GM12891 (cell line): ENCODE results near the gene MPP3.
A peak's percentile ranks its signal among the peaks of the same experiment; 100 is the strongest.
"Not testable (repeated sequence)": the region's sequence is repeated elsewhere in the genome, so short reads cannot be mapped to it uniquely, and the experiment has no call there.

Experiments
- DNase-seq: peaks from one replicate; pipeline ENCODE4 v3.0.0; 2011; ENCODE audit warnings: low spot score; ENCODE audit not compliant: insufficient read length
- FAIRE-seq: peaks from 2 replicates; lab custom pipeline; 2011; peaks lifted over from hg19 to GRCh38; lab: Jason Lieb, UNC
- PAX5 ChIP-seq: IDR thresholded peaks from 2 replicates; pipeline ENCODE4 v1.6.1; 2011; ENCODE audit warnings: low read length, moderate library complexity, mild to moderate bottlenecking; ENCODE audit not compliant: insufficient read depth, severe bottlenecking
- POLR2A ChIP-seq: IDR thresholded peaks from 2 replicates; pipeline ENCODE4 v1.6.1; 2011; ENCODE audit warnings: low read depth, low read length, control low read depth
- POLR2AphosphoS5 ChIP-seq: IDR thresholded peaks from 2 replicates; pipeline ENCODE4 v1.6.1; 2011; ENCODE audit warnings: low read depth, low read length, control low read depth
- POU2F2 ChIP-seq: IDR thresholded peaks from 2 replicates; pipeline ENCODE4 v1.6.1; 2011; ENCODE audit warnings: low read depth, mild to moderate bottlenecking, control low read depth, low read length, moderate library complexity
- SPI1 ChIP-seq: IDR thresholded peaks from 2 replicates; pipeline ENCODE4 v1.6.1; 2011; ENCODE audit warnings: low read depth, low read length, control low read depth
- TAF1 ChIP-seq: IDR thresholded peaks from 2 replicates; pipeline ENCODE4 v1.6.1; 2011; ENCODE audit warnings: low read depth, low read length, control low read depth

Gene MPP3

GRCh38 chr17:43877031-43877430 is 44.1 kb upstream of the MPP3 start:
- no peak for FAIRE-seq
- DNase-seq = no peak
- TF ChIP-seq POLR2A = no peak
- no peak for TF ChIP-seq PAX5

- TF ChIP-seq SPI1 (no peak), POLR2A (peak; percentile 17; the same call in 1 of the 2 replicates), TAF1 (no peak)
- DNase-seq (no peak), FAIRE-seq (no peak)
Measured at GRCh38 chr17:43875476-43876147, 42.7 kb upstream of the MPP3 start.

GRCh38 chr17:43874293-43874692 is 41.3 kb upstream of the MPP3 start:
- FAIRE-seq (no peak), DNase-seq (no peak)
- TF ChIP-seq PAX5 (no peak), TAF1 (no peak), SPI1 (no peak), POLR2AphosphoS5 (no peak), POU2F2 (no peak), POLR2A (no peak)

GRCh38 chr17:43873815-43874214 is 40.9 kb upstream of the MPP3 start:
- TF ChIP-seq PAX5 = no peak
- no peak for TF ChIP-seq POU2F2
- FAIRE-seq = no peak
- DNase-seq = no peak

- no peak for DNase-seq
- TF ChIP-seq SPI1 (no peak), POLR2A (no peak), POLR2AphosphoS5 (no peak), PAX5 (no peak), TAF1 (no peak), POU2F2 (no peak)
- FAIRE-seq = no peak
Measured at GRCh38 chr17:43873091-43873490, 40.1 kb upstream of the MPP3 start.

- DNase-seq (no peak), FAIRE-seq (no peak)
- TF ChIP-seq POLR2AphosphoS5 (no peak), TAF1 (no peak), POU2F2 (no peak), SPI1 (no peak), POLR2A (no peak), PAX5 (no peak)
Measured at GRCh38 chr17:43871946-43872690, 39.2 kb upstream of the MPP3 start.

- FAIRE-seq, DNase-seq: not testable (repeated sequence)
Measured at GRCh38 chr17:43869031-43869430, 36.1 kb upstream of the MPP3 start.

- no peak for FAIRE-seq
- DNase-seq = no peak
- TF ChIP-seq SPI1 (peak; percentile 35; the same call in 1 of the 2 replicates), TAF1 (no peak)
Measured at GRCh38 chr17:43868226-43868994, 35.5 kb upstream of the MPP3 start.

GRCh38 chr17:43864161-43864984 is 31.4 kb upstream of the MPP3 start:
- no peak for FAIRE-seq
- TF ChIP-seq POLR2AphosphoS5 = no peak
- no peak for DNase-seq

- DNase-seq (no peak), FAIRE-seq (no peak)
- TF ChIP-seq TAF1 = no peak
- no peak for TF ChIP-seq POU2F2
- no peak for TF ChIP-seq POLR2A
- no peak for TF ChIP-seq PAX5
- TF ChIP-seq POLR2AphosphoS5 = no peak
- no peak for TF ChIP-seq SPI1
Measured at GRCh38 chr17:43861960-43862359, 29.0 kb upstream of the MPP3 start.
